SU-DHL-6 (cell line): ENCODE measurements around the gene LMNA.

Experiments used
- H2AFZ ChIP-seq: fragments of 200-600 bp; sonication (generic); 2 replicates; pipeline ENCODE4 v1.6.1; 2014; ENCODE audit warnings: low read depth, mild to moderate bottlenecking, moderate library complexity, mixed read lengths, antibody characterized with exemption, low read length; ENCODE audit not compliant: severe bottlenecking
- H3F3A ChIP-seq: fragments of 200-600 bp; shearing (Covaris generic); 2 replicates; pipeline ENCODE4 v1.6.0; 2016; ENCODE audit warnings: antibody characterized with exemption, mild to moderate bottlenecking; ENCODE audit not compliant: insufficient read depth
- H3K27ac ChIP-seq: fragments of 200-600 bp; sonication (generic); 2 replicates; pipeline ENCODE4 v1.5.1; 2016; ENCODE audit warnings: low read depth, mild to moderate bottlenecking, low read length, moderate library complexity, mixed read lengths
- H3K27me3 ChIP-seq: fragments of 200-600 bp; sonication (generic), shearing (Covaris generic); 2 replicates; pipeline ENCODE4 v1.6.0; 2014; ENCODE audit warnings: mild to moderate bottlenecking, low read length
- H3K36me3 ChIP-seq: fragments of 200-600 bp; sonication (generic); 2 replicates; pipeline ENCODE4 v1.6.1; 2014; ENCODE audit warnings: mild to moderate bottlenecking, low read length, mixed read lengths
- H3K4me2 ChIP-seq: fragments of 300-600, 200-600 bp; shearing (Covaris generic), sonication (generic); 2 replicates; pipeline ENCODE4 v1.6.0; 2014; ENCODE audit warnings: low read length, low read depth, mild to moderate bottlenecking; ENCODE audit not compliant: poor library complexity, severe bottlenecking
- H3K4me3 ChIP-seq: fragments of 200-600 bp; sonication (generic); 2 replicates; pipeline ENCODE4 v1.5.1; 2014; ENCODE audit warnings: antibody characterized with exemption, low read length, mild to moderate bottlenecking, mixed read lengths; ENCODE audit not compliant: insufficient read depth, poor library complexity, severe bottlenecking
- H3K79me2 ChIP-seq: fragments of 200-600 bp; sonication (generic); 2 replicates; pipeline ENCODE4 v1.6.1; 2014; ENCODE audit warnings: mild to moderate bottlenecking, low read length, moderate library complexity; ENCODE audit not compliant: insufficient read depth
- H3K9ac ChIP-seq: fragments of 200-600 bp; sonication (generic); 2 replicates; pipeline ENCODE4 v1.7.0; 2014; ENCODE audit warnings: mild to moderate bottlenecking, low read length
- H3K9me2 ChIP-seq: fragments of 200-600 bp; sonication (generic); replicated peaks from 2 replicates; pipeline ENCODE4 v1.6.1; 2014; ENCODE audit warnings: low read length; ENCODE audit not compliant: insufficient read depth
- H3K9me3 ChIP-seq: fragments of 200-600 bp; sonication (generic); 2 replicates; pipeline ENCODE4 v1.6.1; 2014; ENCODE audit warnings: low read length, mixed read lengths; ENCODE audit not compliant: insufficient read depth
- H4K20me1 ChIP-seq: fragments of 200-600 bp; sonication (generic); 2 replicates; pipeline ENCODE4 v1.6.1; 2014; ENCODE audit warnings: low read depth, mild to moderate bottlenecking, antibody characterized with exemption, low read length, moderate library complexity, mixed read lengths
- EZH2phosphoT487 ChIP-seq: fragments of 200-600 bp; sonication (generic), shearing (Covaris generic); conservative IDR thresholded peaks from 2 replicates; pipeline ENCODE4 v1.6.1; 2018; ENCODE audit warnings: mild to moderate bottlenecking, antibody characterized with exemption, low read length, moderate library complexity, mixed read lengths
- TF ChIP-seq, protein P1 (sequence below): fragments of 200-600 bp; sonication (generic); IDR thresholded peaks from one replicate; pipeline ENCODE4 v1.5.1; 2017; ENCODE audit warnings: antibody characterized with exemption, mild to moderate bottlenecking, low read length, moderate library complexity; ENCODE audit not compliant: insufficient read depth, poor library complexity, severe bottlenecking

Gene LMNA

DNA sequence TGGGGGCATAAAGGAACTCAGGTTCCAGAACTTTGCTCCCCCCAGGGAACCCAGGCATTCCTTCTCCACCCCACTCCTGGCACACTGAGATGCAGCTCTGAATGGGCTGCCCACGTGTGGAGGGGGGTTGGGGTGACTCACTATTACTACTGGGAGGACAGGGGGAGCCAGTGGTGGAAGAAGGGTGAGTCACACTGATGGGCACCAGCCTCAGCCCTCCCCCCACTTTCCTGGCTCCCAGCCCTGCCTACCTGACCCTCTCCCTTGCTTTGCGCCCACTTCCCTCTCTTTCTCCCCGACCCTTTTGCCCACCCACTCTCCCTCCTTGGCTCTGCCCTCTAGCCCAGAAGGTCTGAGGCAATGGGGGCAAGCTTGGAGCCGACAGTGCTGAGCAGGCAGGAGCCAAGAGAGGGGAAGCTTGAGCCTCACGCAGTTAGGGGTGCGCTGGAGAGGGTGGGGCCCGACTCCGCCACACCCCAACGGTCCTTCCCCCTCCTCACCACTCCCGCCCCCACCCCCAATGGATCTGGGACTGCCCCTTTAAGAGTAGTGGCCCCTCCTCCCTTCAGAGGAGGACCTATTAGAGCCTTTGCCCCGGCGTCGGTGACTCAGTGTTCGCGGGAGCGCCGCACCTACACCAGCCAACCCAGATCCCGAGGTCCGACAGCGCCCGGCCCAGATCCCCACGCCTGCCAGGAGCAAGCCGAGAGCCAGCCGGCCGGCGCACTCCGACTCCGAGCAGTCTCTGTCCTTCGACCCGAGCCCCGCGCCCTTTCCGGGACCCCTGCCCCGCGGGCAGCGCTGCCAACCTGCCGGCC is at the start of gene LMNA:
LMNA (plus strand) TSS at position 611 of the 818 bp plus-strand sequence. CDS start 208 bp downstream, outside the sequence.
- no peaks in the 10 kb centered on the region for H3F3A ChIP-seq
- H3K4me3 ChIP-seq: peak within 1 kb of the TSS; percentile 24
- no peaks in the 10 kb centered on the region for H4K20me1 ChIP-seq
- no peak within 1 kb of the TSS for H3K27ac ChIP-seq
- no peaks in the 10 kb centered on the region for H3K27me3 ChIP-seq
- H3K9me3 ChIP-seq: no peaks in the 10 kb centered on the region
- no peaks in the 10 kb centered on the region for H3K36me3 ChIP-seq
- no peaks in the 10 kb centered on the region for H3K9me2 ChIP-seq
- peak within 1 kb of the TSS; percentile 2 for H2AFZ ChIP-seq
- H3K9ac ChIP-seq: peak within 1 kb of the TSS; percentile 24; the same call in 1 of the 2 replicates
- peak within 1 kb of the TSS; percentile 54 for H3K4me2 ChIP-seq
- TF ChIP-seq EZH2phosphoT487: no peak
- TF ChIP-seq, protein P1, sequence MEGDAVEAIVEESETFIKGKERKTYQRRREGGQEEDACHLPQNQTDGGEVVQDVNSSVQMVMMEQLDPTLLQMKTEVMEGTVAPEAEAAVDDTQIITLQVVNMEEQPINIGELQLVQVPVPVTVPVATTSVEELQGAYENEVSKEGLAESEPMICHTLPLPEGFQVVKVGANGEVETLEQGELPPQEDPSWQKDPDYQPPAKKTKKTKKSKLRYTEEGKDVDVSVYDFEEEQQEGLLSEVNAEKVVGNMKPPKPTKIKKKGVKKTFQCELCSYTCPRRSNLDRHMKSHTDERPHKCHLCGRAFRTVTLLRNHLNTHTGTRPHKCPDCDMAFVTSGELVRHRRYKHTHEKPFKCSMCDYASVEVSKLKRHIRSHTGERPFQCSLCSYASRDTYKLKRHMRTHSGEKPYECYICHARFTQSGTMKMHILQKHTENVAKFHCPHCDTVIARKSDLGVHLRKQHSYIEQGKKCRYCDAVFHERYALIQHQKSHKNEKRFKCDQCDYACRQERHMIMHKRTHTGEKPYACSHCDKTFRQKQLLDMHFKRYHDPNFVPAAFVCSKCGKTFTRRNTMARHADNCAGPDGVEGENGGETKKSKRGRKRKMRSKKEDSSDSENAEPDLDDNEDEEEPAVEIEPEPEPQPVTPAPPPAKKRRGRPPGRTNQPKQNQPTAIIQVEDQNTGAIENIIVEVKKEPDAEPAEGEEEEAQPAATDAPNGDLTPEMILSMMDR: no peak
- H3K79me2 ChIP-seq: no peaks in the 10 kb centered on the region

DNA sequence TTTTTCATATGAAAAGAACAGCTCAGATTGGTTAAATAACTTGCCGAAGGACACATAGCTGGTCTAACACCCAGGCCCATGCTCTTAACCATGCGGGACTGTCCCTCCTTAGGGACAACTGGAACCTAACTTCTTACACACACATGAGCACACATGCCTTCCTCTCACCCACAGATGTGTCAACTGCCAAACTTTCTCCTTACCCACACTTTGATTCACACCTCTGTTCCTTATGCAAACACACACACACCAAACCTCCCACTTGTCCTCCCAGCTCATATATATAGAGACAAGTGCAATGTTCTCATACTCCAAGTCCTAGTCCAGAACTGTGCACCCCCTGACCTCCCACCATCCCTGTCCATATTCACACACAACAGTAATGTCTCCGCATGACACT is 49.3 kb upstream of the LMNA start:
- H3K9me3 ChIP-seq: no peaks in the 10 kb centered on the region
- H3K9me2 ChIP-seq: no peaks in the 10 kb centered on the region
- H3K79me2 ChIP-seq: no peaks in the 10 kb centered on the region
- H3K36me3 ChIP-seq: no peaks in the 10 kb centered on the region
- H3K4me3 ChIP-seq: no peak overlapping the region
- no peaks in the 10 kb centered on the region for H3K27me3 ChIP-seq
- TF ChIP-seq EZH2phosphoT487: no peak
- TF ChIP-seq, protein P1: no peak
- no peak overlapping the region for H2AFZ ChIP-seq
- no peak overlapping the region for H3K27ac ChIP-seq
- H3K4me2 ChIP-seq: no peak overlapping the region
- H3F3A ChIP-seq: no peaks in the 10 kb centered on the region
- H3K9ac ChIP-seq: no peak overlapping the region
- H4K20me1 ChIP-seq: no peaks in the 10 kb centered on the region

DNA sequence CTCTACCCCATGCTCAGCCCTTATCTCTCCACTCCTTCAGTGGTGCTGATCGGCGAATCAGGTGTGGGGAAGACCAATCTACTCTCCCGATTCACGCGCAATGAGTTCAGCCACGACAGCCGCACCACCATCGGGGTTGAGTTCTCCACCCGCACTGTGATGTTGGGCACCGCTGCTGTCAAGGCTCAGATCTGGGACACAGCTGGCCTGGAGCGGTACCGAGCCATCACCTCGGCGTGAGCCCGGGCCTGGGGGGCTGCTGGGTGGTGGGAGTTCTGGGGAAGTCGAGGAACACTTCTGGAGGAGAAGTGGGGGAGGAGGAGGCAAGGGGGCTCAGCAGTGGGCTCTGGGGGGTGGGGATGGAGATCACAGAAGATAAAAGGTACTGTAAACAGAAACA is 48.6 kb upstream of the LMNA start:
- Histone ChIP-seq H3K79me2 (no peaks in the 10 kb centered on the region), H3K9me3 (no peaks in the 10 kb centered on the region), H3K9me2 (no peaks in the 10 kb centered on the region), H4K20me1 (no peaks in the 10 kb centered on the region), H3K4me3 (no peak overlapping the region), H3F3A (no peaks in the 10 kb centered on the region), H3K27ac (no peak overlapping the region), H3K4me2 (no peak overlapping the region), H3K36me3 (no peaks in the 10 kb centered on the region), H3K9ac (no peak overlapping the region), H2AFZ (no peak overlapping the region), H3K27me3 (no peaks in the 10 kb centered on the region)
- TF ChIP-seq, protein P1: no peak
- no peak for TF ChIP-seq EZH2phosphoT487
